Measurements from ENCODE around the gene LRP5. TPM values are rescaled to one million over a fixed set of nuclear protein-coding genes. Genes with fewer than 3 reads are reported as not detected.

LRP5 gene
- total and polyA plus RNA-seq, 2 experiments from 2014 or later, result 26.9 to 51.1 TPM

- TF ChIP-seq, protein P1, sequence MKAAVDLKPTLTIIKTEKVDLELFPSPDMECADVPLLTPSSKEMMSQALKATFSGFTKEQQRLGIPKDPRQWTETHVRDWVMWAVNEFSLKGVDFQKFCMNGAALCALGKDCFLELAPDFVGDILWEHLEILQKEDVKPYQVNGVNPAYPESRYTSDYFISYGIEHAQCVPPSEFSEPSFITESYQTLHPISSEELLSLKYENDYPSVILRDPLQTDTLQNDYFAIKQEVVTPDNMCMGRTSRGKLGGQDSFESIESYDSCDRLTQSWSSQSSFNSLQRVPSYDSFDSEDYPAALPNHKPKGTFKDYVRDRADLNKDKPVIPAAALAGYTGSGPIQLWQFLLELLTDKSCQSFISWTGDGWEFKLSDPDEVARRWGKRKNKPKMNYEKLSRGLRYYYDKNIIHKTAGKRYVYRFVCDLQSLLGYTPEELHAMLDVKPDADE (IDR thresholded peaks at IDR 0.05), result no peak
- TF ChIP-seq EZH2phosphoT487 (IDR thresholded peaks at IDR 0.05; ENCODE audit: unreplicated experiment) (no peak), JUNB (IDR thresholded peaks at IDR 0.05; ENCODE audit: unreplicated experiment) (no peak)
- Histone ChIP-seq H3K36me3 (ENCODE audit: insufficient read depth) (no peaks in the 10 kb centered on the region), H3K4me3 (peak overlapping the region; percentile 96)
These were observed 39.2 kb upstream of the LRP5 start for GRCh38 chr11:68273026-68273738.

DNA sequence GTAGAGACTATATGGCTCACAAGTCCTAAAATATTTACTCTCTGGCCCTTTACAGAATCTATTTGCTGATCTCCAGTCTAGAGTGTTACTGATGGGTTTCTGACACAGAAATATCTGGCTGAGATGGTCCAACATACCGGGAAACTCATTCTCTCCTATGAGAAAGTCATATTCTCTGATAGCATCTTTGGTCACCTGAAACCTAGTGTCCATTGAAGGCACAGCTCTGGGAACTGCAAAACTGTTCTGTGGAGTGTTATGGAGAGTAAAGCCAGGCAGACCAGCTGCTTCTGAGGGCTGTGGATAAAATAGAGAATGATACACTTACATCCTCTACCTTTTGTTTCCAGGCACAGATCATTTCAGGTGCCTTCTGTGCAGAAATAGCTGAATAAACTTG, 38.1 kb upstream of the LRP5 start:
- H3K4me3 Mint-ChIP-seq, result no peak overlapping the region
- Histone ChIP-seq H2AFZ (no peak overlapping the region), H3K4me1 (ENCODE audit: insufficient read depth) (peaks cover 7% of the 10 kb centered on the region; the same call in 1 of the 2 replicates), H3K9me2 (ENCODE audit: insufficient read depth) (no peaks in the 10 kb centered on the region), H4K20me1 (replicated peaks; ENCODE audit: insufficient read depth) (no peaks in the 10 kb centered on the region; the same call in 1 of the 2 replicates), H3K4me2 (no peak overlapping the region), H3F3A (replicated peaks; ENCODE audit: low read depth) (peaks cover 6% of the 10 kb centered on the region; the same call in 1 of the 2 replicates), H3K27ac (ENCODE audit: low read depth) (no peak overlapping the region), H3K4me3 (no peak overlapping the region), H3K79me2 (replicated peaks; ENCODE audit: insufficient read depth) (peaks cover 17% of the 10 kb centered on the region), H3K36me3 (ENCODE audit: insufficient read depth) (no peaks in the 10 kb centered on the region), H3K27me3 (ENCODE audit: insufficient read depth) (no peaks in the 10 kb centered on the region)
- H3K27me3 Mint-ChIP-seq (ENCODE audit: insufficient read depth, low read depth, poor library complexity), result peaks cover 2% of the 10 kb centered on the region
- H3K27ac Mint-ChIP-seq, result no peak overlapping the region
- no peak for ATAC-seq
- H3K4me1 Mint-ChIP-seq, result peaks cover 13% of the 10 kb centered on the region
- no peaks in the 10 kb centered on the region for H3K9me3 Mint-ChIP-seq
- no peaks in the 10 kb centered on the region; the same call in 2 of the 3 replicates for H3K36me3 Mint-ChIP-seq (ENCODE audit: low read depth)
- no peak for DNase-seq (ENCODE audit: low spot score)
- TF ChIP-seq, protein P2, sequence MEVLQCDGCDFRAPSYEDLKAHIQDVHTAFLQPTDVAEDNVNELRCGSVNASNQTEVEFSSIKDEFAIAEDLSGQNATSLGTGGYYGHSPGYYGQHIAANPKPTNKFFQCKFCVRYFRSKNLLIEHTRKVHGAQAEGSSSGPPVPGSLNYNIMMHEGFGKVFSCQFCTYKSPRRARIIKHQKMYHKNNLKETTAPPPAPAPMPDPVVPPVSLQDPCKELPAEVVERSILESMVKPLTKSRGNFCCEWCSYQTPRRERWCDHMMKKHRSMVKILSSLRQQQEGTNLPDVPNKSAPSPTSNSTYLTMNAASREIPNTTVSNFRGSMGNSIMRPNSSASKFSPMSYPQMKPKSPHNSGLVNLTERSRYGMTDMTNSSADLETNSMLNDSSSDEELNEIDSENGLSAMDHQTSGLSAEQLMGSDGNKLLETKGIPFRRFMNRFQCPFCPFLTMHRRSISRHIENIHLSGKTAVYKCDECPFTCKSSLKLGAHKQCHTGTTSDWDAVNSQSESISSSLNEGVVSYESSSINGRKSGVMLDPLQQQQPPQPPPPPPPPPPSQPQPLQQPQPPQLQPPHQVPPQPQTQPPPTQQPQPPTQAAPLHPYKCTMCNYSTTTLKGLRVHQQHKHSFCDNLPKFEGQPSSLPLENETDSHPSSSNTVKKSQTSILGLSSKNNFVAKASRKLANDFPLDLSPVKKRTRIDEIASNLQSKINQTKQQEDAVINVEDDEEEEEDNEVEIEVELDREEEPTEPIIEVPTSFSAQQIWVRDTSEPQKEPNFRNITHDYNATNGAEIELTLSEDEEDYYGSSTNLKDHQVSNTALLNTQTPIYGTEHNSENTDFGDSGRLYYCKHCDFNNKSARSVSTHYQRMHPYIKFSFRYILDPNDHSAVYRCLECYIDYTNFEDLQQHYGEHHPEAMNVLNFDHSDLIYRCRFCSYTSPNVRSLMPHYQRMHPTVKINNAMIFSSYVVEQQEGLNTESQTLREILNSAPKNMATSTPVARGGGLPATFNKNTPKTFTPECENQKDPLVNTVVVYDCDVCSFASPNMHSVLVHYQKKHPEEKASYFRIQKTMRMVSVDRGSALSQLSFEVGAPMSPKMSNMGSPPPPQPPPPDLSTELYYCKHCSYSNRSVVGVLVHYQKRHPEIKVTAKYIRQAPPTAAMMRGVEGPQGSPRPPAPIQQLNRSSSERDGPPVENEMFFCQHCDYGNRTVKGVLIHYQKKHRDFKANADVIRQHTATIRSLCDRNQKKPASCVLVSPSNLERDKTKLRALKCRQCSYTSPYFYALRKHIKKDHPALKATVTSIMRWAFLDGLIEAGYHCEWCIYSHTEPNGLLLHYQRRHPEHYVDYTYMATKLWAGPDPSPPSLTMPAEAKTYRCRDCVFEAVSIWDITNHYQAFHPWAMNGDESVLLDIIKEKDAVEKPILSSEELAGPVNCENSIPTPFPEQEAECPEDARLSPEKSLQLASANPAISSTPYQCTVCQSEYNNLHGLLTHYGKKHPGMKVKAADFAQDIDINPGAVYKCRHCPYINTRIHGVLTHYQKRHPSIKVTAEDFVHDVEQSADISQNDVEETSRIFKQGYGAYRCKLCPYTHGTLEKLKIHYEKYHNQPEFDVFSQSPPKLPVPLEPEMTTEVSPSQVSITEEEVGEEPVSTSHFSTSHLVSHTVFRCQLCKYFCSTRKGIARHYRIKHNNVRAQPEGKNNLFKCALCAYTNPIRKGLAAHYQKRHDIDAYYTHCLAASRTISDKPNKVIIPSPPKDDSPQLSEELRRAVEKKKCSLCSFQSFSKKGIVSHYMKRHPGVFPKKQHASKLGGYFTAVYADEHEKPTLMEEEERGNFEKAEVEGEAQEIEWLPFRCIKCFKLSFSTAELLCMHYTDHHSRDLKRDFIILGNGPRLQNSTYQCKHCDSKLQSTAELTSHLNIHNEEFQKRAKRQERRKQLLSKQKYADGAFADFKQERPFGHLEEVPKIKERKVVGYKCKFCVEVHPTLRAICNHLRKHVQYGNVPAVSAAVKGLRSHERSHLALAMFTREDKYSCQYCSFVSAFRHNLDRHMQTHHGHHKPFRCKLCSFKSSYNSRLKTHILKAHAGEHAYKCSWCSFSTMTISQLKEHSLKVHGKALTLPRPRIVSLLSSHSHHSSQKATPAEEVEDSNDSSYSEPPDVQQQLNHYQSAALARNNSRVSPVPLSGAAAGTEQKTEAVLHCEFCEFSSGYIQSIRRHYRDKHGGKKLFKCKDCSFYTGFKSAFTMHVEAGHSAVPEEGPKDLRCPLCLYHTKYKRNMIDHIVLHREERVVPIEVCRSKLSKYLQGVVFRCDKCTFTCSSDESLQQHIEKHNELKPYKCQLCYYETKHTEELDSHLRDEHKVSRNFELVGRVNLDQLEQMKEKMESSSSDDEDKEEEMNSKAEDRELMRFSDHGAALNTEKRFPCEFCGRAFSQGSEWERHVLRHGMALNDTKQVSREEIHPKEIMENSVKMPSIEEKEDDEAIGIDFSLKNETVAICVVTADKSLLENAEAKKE (CRISPR knock-in tag; IDR thresholded peaks at IDR 0.05), result no peak
- TF ChIP-seq REST (IDR thresholded peaks at IDR 0.05; ENCODE audit: unreplicated experiment), result no peak
- no peak for TF ChIP-seq EZH2phosphoT487 (IDR thresholded peaks at IDR 0.05; ENCODE audit: unreplicated experiment)
- no peak for TF ChIP-seq ZNF114 (CRISPR knock-in tag; IDR thresholded peaks at IDR 0.05)
- no peak for TF ChIP-seq ZNF331 (CRISPR knock-in tag; IDR thresholded peaks at IDR 0.05; ENCODE audit: low read depth)
- TF ChIP-seq, protein P1 (IDR thresholded peaks at IDR 0.05), result no peak
- TF ChIP-seq POLR2AphosphoS5 (IDR thresholded peaks at IDR 0.05; ENCODE audit: low read depth), result no peak

More at GRCh38 chr11:68273026-68273738, 39.2 kb upstream of the LRP5 start:
- Mint-ChIP-seq H3K4me3 (peak overlapping the region; percentile 99), H3K36me3 (ENCODE audit: low read depth) (peaks cover 4% of the 10 kb centered on the region; the same call in 2 of the 3 replicates), H3K27me3 (ENCODE audit: insufficient read depth, low read depth, poor library complexity) (peaks cover 2% of the 10 kb centered on the region), H3K4me1 (peaks cover 13% of the 10 kb centered on the region), H3K27ac (no peak overlapping the region), H3K9me3 (no peaks in the 10 kb centered on the region)
- Histone ChIP-seq H3K79me2 (replicated peaks; ENCODE audit: insufficient read depth) (peaks cover 29% of the 10 kb centered on the region), H3K4me2 (peak overlapping the region; percentile 93), H4K20me1 (replicated peaks; ENCODE audit: insufficient read depth) (no peaks in the 10 kb centered on the region; the same call in none of the 2 replicates), H2AFZ (no peak overlapping the region), H3K4me1 (ENCODE audit: insufficient read depth) (peaks cover 7% of the 10 kb centered on the region; the same call in 1 of the 2 replicates), H3K27ac (ENCODE audit: low read depth) (no peak overlapping the region), H3F3A (replicated peaks; ENCODE audit: low read depth) (peaks cover 6% of the 10 kb centered on the region; the same call in 1 of the 2 replicates), H3K9me2 (ENCODE audit: insufficient read depth) (no peaks in the 10 kb centered on the region), H3K27me3 (ENCODE audit: insufficient read depth) (no peaks in the 10 kb centered on the region)
- no peak for ATAC-seq
- DNase-seq (ENCODE audit: low spot score), result no peak
